ENCODE measurements around the gene HSD17B1.

HSD17B1 gene

DNA sequence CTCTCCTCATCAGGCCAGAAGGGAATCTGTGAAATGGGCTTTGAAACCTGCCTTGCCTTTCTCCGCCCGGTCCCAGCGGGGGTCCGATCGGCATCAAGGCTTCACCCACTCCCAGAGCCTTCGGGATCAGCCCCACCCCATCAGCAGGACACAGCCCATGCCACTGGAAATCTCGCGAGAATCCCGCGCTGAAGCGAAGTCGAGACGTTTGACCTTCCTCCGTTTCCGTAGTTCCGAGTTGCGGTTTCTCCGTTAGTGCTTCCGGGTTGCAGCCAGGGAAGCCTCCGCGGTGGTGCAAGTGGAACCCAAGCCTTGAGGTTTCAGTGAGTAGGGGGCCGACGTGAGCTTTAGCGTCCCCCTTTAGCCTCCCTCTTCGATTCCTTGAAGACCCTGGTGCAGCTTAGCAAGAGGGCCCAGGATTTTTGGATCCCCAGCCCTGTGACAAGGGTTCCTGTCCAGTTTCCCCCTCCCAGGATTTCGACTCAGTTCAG, 9.2 kb downstream of the HSD17B1 start, which contains the start of gene COASY:
TSS of gene COASY (plus strand) at position 252 of the 491 bp plus-strand sequence. CDS start 475 bp downstream, outside the sequence.
- Histone ChIP-seq H3K4me3 (ENCODE audit: low read depth, low read length) (peak within 1 kb of the TSS; percentile 94), H3K4me1 (ENCODE audit: control insufficient read depth, insufficient read depth, low read length) (peaks cover 6% of the 10 kb centered on the region; the same call in 1 of the 2 replicates)

GRCh38 chr17:42562388-42563142, 9.8 kb downstream of the HSD17B1 start:
- Histone ChIP-seq H3K4me1 (ENCODE audit: control insufficient read depth, insufficient read depth, low read length) (peaks cover 7% of the 10 kb centered on the region; the same call in 1 of the 2 replicates), H3K27ac (ENCODE audit: low read depth, low read length) (peak overlapping the region; percentile 85), H3K4me3 (ENCODE audit: low read depth, low read length) (peak overlapping the region; percentile 94), H3K9me3 (ENCODE audit: control insufficient read depth, insufficient read depth, low read length) (no peaks in the 10 kb centered on the region), H3K27me3 (ENCODE audit: control insufficient read depth, insufficient read depth, low read length) (no peaks in the 10 kb centered on the region), H3K36me3 (ENCODE audit: control insufficient read depth, insufficient read depth, low read length) (peaks cover 22% of the 10 kb centered on the region), H3K9ac (ENCODE audit: low read depth, low read length) (peak overlapping the region; percentile 78)

More for the DNA sequence above, 9.2 kb downstream of the HSD17B1 start, which contains the start of gene COASY:
- H3K27ac ChIP-seq (ENCODE audit: low read depth, low read length) = peak within 1 kb of the TSS; percentile 85
- peak within 1 kb of the TSS; percentile 78 for H3K9ac ChIP-seq (ENCODE audit: low read depth, low read length)
- no peaks in the 10 kb centered on the region for H3K9me3 ChIP-seq (ENCODE audit: control insufficient read depth, insufficient read depth, low read length)
- H3K36me3 ChIP-seq (ENCODE audit: control insufficient read depth, insufficient read depth, low read length) = peaks cover 22% of the 10 kb centered on the region
- no peaks in the 10 kb centered on the region for H3K27me3 ChIP-seq (ENCODE audit: control insufficient read depth, insufficient read depth, low read length)

- H3K4me1 ChIP-seq (ENCODE audit: control insufficient read depth, insufficient read depth, low read length) = peaks cover 8% of the 10 kb centered on the region; the same call in 1 of the 2 replicates
- H3K27ac ChIP-seq (ENCODE audit: low read depth, low read length) = no peak overlapping the region
- peaks cover 22% of the 10 kb centered on the region for H3K36me3 ChIP-seq (ENCODE audit: control insufficient read depth, insufficient read depth, low read length)
Measured at GRCh38 chr17:42563143-42563509, 10.4 kb downstream of the HSD17B1 start.

GRCh38 chr17:42563543-42563942, 10.8 kb downstream of the HSD17B1 start:
- peaks cover 26% of the 10 kb centered on the region for H3K36me3 ChIP-seq (ENCODE audit: control insufficient read depth, insufficient read depth, low read length)
- no peak overlapping the region for H3K27ac ChIP-seq (ENCODE audit: low read depth, low read length)
- peak overlapping the region; percentile 94; the same call in 1 of the 2 replicates for H3K4me3 ChIP-seq (ENCODE audit: low read depth, low read length)
- no peaks in the 10 kb centered on the region for H3K9me3 ChIP-seq (ENCODE audit: control insufficient read depth, insufficient read depth, low read length)
- H3K27me3 ChIP-seq (ENCODE audit: control insufficient read depth, insufficient read depth, low read length) = no peaks in the 10 kb centered on the region
- no peak overlapping the region for H3K9ac ChIP-seq (ENCODE audit: low read depth, low read length)
- H3K4me1 ChIP-seq (ENCODE audit: control insufficient read depth, insufficient read depth, low read length) = peaks cover 8% of the 10 kb centered on the region; the same call in 1 of the 2 replicates

More at GRCh38 chr17:42563143-42563509, 10.4 kb downstream of the HSD17B1 start:
- peak overlapping the region; percentile 94 for H3K4me3 ChIP-seq (ENCODE audit: low read depth, low read length)
- no peak overlapping the region for H3K9ac ChIP-seq (ENCODE audit: low read depth, low read length)
- no peaks in the 10 kb centered on the region for H3K27me3 ChIP-seq (ENCODE audit: control insufficient read depth, insufficient read depth, low read length)
- no peaks in the 10 kb centered on the region for H3K9me3 ChIP-seq (ENCODE audit: control insufficient read depth, insufficient read depth, low read length)

- Histone ChIP-seq H3K4me1 (ENCODE audit: control insufficient read depth, insufficient read depth, low read length) (peaks cover 8% of the 10 kb centered on the region; the same call in 1 of the 2 replicates), H3K27ac (ENCODE audit: low read depth, low read length) (no peak overlapping the region), H3K4me3 (ENCODE audit: low read depth, low read length) (no peak overlapping the region), H3K36me3 (ENCODE audit: control insufficient read depth, insufficient read depth, low read length) (peaks cover 30% of the 10 kb centered on the region), H3K27me3 (ENCODE audit: control insufficient read depth, insufficient read depth, low read length) (no peaks in the 10 kb centered on the region), H3K9me3 (ENCODE audit: control insufficient read depth, insufficient read depth, low read length) (no peaks in the 10 kb centered on the region), H3K9ac (ENCODE audit: low read depth, low read length) (no peak overlapping the region)
Measured at GRCh38 chr17:42563950-42564349, 11.2 kb downstream of the HSD17B1 start.

GRCh38 chr17:42564815-42565522, 12.2 kb downstream of the HSD17B1 start:
- H3K9me3 ChIP-seq (ENCODE audit: control insufficient read depth, insufficient read depth, low read length) = no peaks in the 10 kb centered on the region
- H3K27ac ChIP-seq (ENCODE audit: low read depth, low read length) = no peak overlapping the region
- no peak overlapping the region for H3K4me3 ChIP-seq (ENCODE audit: low read depth, low read length)
- H3K4me1 ChIP-seq (ENCODE audit: control insufficient read depth, insufficient read depth, low read length) = peaks cover 8% of the 10 kb centered on the region; the same call in 1 of the 2 replicates
- no peaks in the 10 kb centered on the region for H3K27me3 ChIP-seq (ENCODE audit: control insufficient read depth, insufficient read depth, low read length)
- H3K36me3 ChIP-seq (ENCODE audit: control insufficient read depth, insufficient read depth, low read length) = peaks cover 40% of the 10 kb centered on the region
- no peak overlapping the region for H3K9ac ChIP-seq (ENCODE audit: low read depth, low read length)

DNA sequence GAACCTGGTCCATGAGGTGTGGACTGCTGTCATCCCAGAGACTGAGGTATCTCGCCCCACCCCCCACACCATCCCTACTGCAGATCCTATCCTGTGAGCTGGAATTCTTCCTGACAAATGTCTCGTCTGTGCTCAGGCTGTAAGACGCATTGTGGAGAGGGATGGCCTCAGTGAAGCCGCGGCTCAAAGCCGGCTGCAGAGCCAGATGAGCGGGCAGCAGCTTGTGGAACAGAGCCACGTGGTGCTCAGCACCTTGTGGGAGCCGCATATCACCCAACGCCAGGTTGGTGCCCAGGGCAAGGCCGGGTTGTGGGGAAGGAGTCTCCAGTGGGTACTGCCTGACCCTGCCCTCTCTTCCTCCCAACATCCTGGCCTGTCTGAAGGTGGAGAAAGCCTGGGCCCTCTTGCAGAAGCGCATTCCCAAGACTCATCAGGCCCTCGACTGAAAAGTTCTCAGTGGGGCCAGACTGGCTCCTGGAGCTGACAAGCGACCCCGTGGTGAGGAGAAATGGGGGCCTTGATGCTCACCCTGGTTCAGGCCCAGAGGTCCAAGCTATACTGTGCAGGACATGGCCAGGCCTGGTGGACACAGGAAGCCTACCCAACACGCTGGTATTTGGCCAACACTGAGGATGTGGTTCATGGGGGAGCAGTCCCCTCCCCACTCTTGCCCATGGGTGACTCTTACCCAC, 12.9 kb downstream of the HSD17B1 start:
- H3K9ac ChIP-seq (ENCODE audit: low read depth, low read length) = no peak overlapping the region
- H3K36me3 ChIP-seq (ENCODE audit: control insufficient read depth, insufficient read depth, low read length) = peaks cover 46% of the 10 kb centered on the region
- H3K27ac ChIP-seq (ENCODE audit: low read depth, low read length) = peak overlapping the region; percentile 93

DNA sequence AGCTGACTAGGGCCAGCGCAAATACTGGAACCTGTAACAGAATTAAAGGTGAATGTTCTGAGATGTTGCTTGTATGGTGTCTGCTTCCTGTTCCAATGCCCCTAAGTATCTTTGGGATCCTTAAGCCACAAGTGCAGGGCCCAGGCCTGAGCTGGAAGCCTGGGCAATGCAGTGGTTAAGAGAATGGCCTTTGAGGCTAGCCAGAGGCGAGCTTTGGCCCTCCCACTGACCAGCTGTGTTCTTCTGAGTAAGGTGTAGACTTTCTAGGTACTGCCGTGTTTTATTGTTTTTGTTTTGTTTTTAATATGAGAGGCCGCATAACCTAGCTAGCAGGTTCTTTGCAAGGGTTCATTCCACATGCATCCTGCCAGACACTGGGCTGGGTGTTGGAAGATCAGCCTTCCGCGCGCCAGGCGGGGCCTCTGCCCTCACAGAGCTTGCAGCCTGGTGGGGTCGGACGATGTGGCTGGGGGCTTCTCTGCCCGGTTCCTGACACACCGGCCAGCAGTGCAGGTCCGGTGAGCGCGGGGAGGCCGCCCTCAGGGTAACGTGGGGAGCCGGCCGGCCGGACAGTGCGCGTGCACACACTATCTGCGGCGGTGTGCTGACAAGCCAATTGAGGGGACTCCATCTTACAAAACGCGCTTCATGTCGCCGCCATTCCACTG, 13.6 kb downstream of the HSD17B1 start:
- Histone ChIP-seq H3K9me3 (ENCODE audit: control insufficient read depth, insufficient read depth, low read length) (no peaks in the 10 kb centered on the region), H3K27me3 (ENCODE audit: control insufficient read depth, insufficient read depth, low read length) (no peaks in the 10 kb centered on the region), H3K4me1 (ENCODE audit: control insufficient read depth, insufficient read depth, low read length) (peaks cover 8% of the 10 kb centered on the region; the same call in 1 of the 2 replicates), H3K9ac (ENCODE audit: low read depth, low read length) (peak overlapping the region; percentile 56; the same call in 1 of the 2 replicates), H3K36me3 (ENCODE audit: control insufficient read depth, insufficient read depth, low read length) (peaks cover 53% of the 10 kb centered on the region), H3K27ac (ENCODE audit: low read depth, low read length) (peak overlapping the region; percentile 93), H3K4me3 (ENCODE audit: low read depth, low read length) (peak overlapping the region; percentile 88)

More for the DNA sequence above, 12.9 kb downstream of the HSD17B1 start:
- H3K27me3 ChIP-seq (ENCODE audit: control insufficient read depth, insufficient read depth, low read length) = no peaks in the 10 kb centered on the region
- peaks cover 8% of the 10 kb centered on the region; the same call in 1 of the 2 replicates for H3K4me1 ChIP-seq (ENCODE audit: control insufficient read depth, insufficient read depth, low read length)
- H3K9me3 ChIP-seq (ENCODE audit: control insufficient read depth, insufficient read depth, low read length) = no peaks in the 10 kb centered on the region
- no peak overlapping the region for H3K4me3 ChIP-seq (ENCODE audit: low read depth, low read length)

DNA sequence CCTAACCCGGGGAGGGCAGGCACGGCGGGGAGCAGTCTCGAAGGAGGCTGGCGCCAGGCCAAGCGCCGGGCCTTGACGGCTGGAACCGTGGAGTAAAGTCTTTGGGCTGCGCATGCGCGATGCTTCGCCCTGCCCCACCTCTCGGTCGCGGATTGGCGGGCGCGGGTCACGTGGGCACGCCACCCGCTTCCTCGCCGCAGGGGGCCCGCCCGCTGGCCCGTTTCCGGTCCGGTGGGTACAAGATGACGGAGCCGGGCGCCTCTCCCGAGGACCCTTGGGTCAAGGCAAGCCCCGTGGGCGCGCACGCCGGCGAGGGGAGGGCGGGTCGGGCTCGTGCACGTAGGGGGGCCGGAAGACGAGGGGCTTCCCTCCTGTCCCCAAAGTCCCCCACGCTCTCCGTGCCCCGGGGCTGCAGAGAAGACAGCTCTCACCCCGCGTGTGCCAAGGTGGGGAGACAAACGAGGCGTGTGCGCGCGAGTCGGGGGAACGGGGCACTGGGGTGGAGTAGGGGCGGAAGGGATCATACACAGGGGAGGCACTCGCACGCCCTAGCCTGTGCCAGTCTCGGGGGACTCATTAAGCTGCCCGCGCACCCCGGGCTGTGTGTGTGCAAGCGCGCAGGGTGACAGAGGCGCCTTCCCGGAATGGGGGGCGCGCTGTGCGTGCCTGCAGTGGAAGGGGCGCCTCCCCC, 14.3 kb downstream of the HSD17B1 start, which contains the start of gene MLX:
TSS of gene MLX (plus strand) at position 218 of the 691 bp plus-strand sequence. CDS start at position 243, 25 bp downstream.
- Histone ChIP-seq H3K9ac (ENCODE audit: low read depth, low read length) (peak within 1 kb of the TSS; percentile 72), H3K27ac (ENCODE audit: low read depth, low read length) (peak within 1 kb of the TSS; percentile 93), H3K27me3 (ENCODE audit: control insufficient read depth, insufficient read depth, low read length) (no peaks in the 10 kb centered on the region), H3K36me3 (ENCODE audit: control insufficient read depth, insufficient read depth, low read length) (peaks cover 60% of the 10 kb centered on the region), H3K4me1 (ENCODE audit: control insufficient read depth, insufficient read depth, low read length) (peaks cover 8% of the 10 kb centered on the region; the same call in 1 of the 2 replicates), H3K9me3 (ENCODE audit: control insufficient read depth, insufficient read depth, low read length) (no peaks in the 10 kb centered on the region), H3K4me3 (ENCODE audit: low read depth, low read length) (peak within 1 kb of the TSS; percentile 88)
